PFSK-1 (cell line): ENCODE results near the gene UMODL1.

ENCODE experiments used
- FOXP2 ChIP-seq: optimal IDR thresholded peaks from 2 replicates; pipeline ENCODE3; 2011; ENCODE audit warnings: borderline replicate concordance, control low read depth, inconsistent platforms; ENCODE audit not compliant: insufficient read depth; ENCODE audit errors: extremely low read length, extremely low read depth
- POLR2AphosphoS5 ChIP-seq: IDR thresholded peaks from 2 replicates; pipeline ENCODE4 v1.6.1; 2012; ENCODE audit warnings: low read depth, mild to moderate bottlenecking, control low read depth, low read length, moderate library complexity
- SIN3A ChIP-seq: IDR thresholded peaks from 2 replicates; pipeline ENCODE4 v1.6.1; 2012; ENCODE audit warnings: mild to moderate bottlenecking, low read length, moderate library complexity, borderline replicate concordance; ENCODE audit not compliant: insufficient read depth
- TAF1 ChIP-seq: IDR thresholded peaks from 2 replicates; pipeline ENCODE4 v1.6.1; 2012; ENCODE audit warnings: low read length, control low read depth, borderline replicate concordance; ENCODE audit not compliant: insufficient read depth
- TF ChIP-seq, protein P1 (sequence below), 2 experiments: IDR thresholded peaks; 2 replicates each; pipeline versions ENCODE4 v1.6.1 to v1.8.0; 2011 to 2012; ENCODE audit warnings: low read depth in 2 of 2, low read length in 2 of 2, control low read depth in 1 of 2, inconsistent platforms in 1 of 2, mild to moderate bottlenecking in 1 of 2, moderate library complexity in 1 of 2; ENCODE audit not compliant: insufficient read depth in 1 of 2

Gene UMODL1

DNA sequence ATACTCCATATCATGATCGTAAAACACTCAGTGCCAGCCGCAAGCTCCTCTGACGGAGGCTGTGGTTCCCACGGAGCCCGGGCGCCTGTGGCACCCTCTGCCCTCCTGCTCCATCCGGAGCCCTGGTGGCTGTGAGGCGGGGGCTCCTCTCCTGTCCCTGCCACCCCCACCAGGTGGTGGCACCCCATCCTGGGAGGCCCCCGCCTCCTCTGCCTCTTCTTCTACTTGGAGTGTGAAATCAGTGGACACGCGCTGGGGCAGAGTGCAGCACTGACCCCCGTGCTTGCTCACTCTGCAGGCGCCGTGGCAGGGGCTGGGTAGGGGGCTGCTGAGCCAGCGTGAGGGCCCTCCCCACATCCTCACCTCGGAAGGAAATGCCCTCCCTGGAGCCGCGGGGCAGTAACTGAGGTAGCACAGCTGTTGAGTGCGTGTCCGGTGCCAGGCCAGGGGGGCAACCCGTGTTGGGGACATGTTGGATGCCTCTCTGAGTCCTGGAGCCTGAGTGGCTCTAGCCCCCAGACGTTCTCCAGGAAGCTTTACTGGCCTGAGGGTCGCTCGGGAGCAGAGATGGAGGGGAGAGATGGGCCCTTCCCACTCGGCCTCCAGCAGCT lies 89.1 kb downstream of the UMODL1 start:
- TF ChIP-seq FOXP2 (no peak), TAF1 (no peak), POLR2AphosphoS5 (no peak), SIN3A (no peak)
- TF ChIP-seq, protein P1, sequence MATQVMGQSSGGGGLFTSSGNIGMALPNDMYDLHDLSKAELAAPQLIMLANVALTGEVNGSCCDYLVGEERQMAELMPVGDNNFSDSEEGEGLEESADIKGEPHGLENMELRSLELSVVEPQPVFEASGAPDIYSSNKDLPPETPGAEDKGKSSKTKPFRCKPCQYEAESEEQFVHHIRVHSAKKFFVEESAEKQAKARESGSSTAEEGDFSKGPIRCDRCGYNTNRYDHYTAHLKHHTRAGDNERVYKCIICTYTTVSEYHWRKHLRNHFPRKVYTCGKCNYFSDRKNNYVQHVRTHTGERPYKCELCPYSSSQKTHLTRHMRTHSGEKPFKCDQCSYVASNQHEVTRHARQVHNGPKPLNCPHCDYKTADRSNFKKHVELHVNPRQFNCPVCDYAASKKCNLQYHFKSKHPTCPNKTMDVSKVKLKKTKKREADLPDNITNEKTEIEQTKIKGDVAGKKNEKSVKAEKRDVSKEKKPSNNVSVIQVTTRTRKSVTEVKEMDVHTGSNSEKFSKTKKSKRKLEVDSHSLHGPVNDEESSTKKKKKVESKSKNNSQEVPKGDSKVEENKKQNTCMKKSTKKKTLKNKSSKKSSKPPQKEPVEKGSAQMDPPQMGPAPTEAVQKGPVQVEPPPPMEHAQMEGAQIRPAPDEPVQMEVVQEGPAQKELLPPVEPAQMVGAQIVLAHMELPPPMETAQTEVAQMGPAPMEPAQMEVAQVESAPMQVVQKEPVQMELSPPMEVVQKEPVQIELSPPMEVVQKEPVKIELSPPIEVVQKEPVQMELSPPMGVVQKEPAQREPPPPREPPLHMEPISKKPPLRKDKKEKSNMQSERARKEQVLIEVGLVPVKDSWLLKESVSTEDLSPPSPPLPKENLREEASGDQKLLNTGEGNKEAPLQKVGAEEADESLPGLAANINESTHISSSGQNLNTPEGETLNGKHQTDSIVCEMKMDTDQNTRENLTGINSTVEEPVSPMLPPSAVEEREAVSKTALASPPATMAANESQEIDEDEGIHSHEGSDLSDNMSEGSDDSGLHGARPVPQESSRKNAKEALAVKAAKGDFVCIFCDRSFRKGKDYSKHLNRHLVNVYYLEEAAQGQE (IDR thresholded peaks at IDR 0.05; ENCODE audit: insufficient read depth in 1 of 2, low read depth in 2 of 2, low read length in 2 of 2): no peak

DNA sequence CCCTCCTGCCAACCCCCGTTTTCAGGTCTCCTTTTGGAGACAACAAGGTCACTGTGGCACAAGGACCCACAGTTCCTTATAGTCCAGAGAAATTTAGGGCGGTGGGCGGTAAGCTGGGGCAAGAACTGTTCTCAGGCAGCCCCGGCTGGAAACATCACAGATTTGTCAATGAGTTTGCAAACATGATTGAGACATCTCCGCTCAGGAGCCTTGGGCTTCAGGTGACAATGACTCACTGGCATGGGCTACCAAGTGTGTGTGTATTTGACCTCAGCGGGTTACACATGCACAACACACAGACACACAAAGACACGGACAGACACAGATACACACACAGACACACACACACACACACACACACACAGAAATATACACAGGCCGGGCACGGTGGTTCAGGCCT lies 89.6 kb downstream of the UMODL1 start:
- TF ChIP-seq SIN3A (no peak), FOXP2 (no peak), POLR2AphosphoS5 (no peak), TAF1 (no peak)
- TF ChIP-seq, protein P1 (IDR thresholded peaks at IDR 0.05; ENCODE audit: insufficient read depth in 1 of 2, low read depth in 2 of 2, low read length in 2 of 2): no peak

DNA sequence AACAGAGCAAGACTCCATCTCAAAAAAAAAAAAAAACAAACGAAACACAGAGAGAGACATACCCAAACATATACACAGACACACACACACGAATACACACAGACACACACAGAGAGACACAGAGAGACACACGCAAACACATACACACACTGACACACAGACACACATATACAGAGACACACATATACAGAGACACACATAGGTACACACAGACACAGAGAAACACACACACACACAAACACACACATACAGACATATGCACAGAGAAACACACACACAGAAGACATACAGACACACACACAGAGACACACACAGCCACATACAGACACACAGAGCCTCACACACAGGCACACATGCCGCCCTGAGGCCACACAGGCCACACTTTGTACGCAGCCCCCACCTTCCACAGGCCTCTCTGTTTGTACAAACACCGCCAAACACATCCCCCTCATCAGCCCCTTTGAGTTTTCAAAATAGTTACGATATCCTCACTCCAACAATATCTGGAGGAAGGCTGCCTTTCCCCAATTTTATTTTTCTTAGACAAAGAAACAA lies 90.4 kb downstream of the UMODL1 start:
- TF ChIP-seq POLR2AphosphoS5: no peak
- no peak for TF ChIP-seq SIN3A
- TF ChIP-seq FOXP2: no peak
- TF ChIP-seq, protein P1 (IDR thresholded peaks at IDR 0.05; ENCODE audit: insufficient read depth in 1 of 2, low read depth in 2 of 2, low read length in 2 of 2): no peak
- TF ChIP-seq TAF1: no peak

DNA sequence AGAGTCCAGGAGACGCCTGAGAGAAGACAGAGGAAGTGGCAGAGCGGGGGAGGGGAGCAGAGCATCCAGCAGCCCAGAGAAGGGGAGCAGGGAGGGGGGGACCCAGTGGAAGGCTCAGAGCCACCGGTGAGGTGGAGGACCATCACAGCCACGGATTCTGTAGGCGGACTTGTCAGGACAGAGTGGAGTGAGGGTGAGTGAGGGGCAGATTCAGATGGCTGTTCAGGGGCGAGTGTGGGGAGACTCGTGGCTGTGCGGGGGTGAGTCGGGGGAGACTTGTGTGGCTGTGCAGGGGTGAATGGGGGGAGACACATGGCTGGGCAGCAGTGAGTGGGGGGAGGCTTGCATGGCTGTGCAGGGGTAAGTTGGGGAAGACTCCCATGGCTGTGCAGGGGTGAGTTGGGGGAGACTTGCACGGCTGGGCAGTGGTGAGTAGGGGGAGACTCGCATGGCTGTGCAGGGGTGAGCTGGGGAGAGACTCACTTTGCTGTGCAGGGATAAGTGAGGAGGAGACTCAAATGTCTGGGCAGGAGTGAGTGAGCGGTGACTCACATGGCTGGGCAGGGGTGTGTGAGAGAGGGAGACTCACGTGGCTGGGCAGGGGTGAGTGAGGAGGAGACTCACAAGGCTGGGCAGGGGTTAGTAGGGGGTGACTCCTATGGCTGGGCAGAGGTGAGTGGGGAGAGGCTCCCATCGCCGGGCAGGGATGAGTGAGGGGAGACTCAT lies 91.0 kb downstream of the UMODL1 start:
- TF ChIP-seq SIN3A: no peak
- TF ChIP-seq POLR2AphosphoS5: no peak
- TF ChIP-seq, protein P1 (IDR thresholded peaks at IDR 0.05; ENCODE audit: insufficient read depth in 1 of 2, low read depth in 2 of 2, low read length in 2 of 2): no peak
- no peak for TF ChIP-seq FOXP2
- no peak for TF ChIP-seq TAF1
